Measurements from ENCODE around the gene TSHZ3. TPM values are rescaled to one million over a fixed set of nuclear protein-coding genes. Genes with fewer than 3 reads are reported as not detected.
A peak's percentile ranks its signal among the peaks of the same experiment; 100 is the strongest.

Gene TSHZ3
- total and polyA plus RNA-seq, 2 of the 8 experiments (the other 6 are each of a cell fraction or from before 2014, with no cell fraction given): 3.1 to 12.3 TPM

GRCh38 chr19:31353833-31354232 is 4.6 kb upstream of the TSHZ3 start:
- H3K36me3 ChIP-seq (ENCODE audit: control insufficient read depth in 2 of 4, insufficient read depth in 4 of 4, low read length in 3 of 4): no peaks in the 10 kb centered on the region
- no peaks in the 10 kb centered on the region for H3K9me3 ChIP-seq (ENCODE audit: insufficient read depth in 2 of 2, low read depth in 1 of 2, low read length in 1 of 2)
- H3K27ac ChIP-seq (ENCODE audit: low read depth, low read length): no peak overlapping the region
- peak overlapping the region; percentile 90 for H2BK12ac ChIP-seq (ENCODE audit: low read depth, low read length)
- H3K23ac ChIP-seq (ENCODE audit: insufficient read length): no peak overlapping the region
- peak overlapping the region; percentile 2 for H4K91ac ChIP-seq (replicated peaks; ENCODE audit: insufficient read length, low read length)
- H4K20me1 ChIP-seq (replicated peaks in 1 of 2; ENCODE audit: control insufficient read depth in 1 of 2, insufficient read depth in 2 of 2, low read length in 2 of 2): peaks cover 0 to 6% of the 10 kb centered on the region in 2 experiments
- FAIRE-seq (no peak), DNase-seq (ENCODE audit: low read depth in 1 of 2, low spot score in 2 of 2) (peak in 1 of 2 experiments; percentile 66)
- WGBS, 2 experiments (ENCODE audit: extremely low coverage in 1 of 2, insufficient coverage in 1 of 2, insufficient read length in 1 of 2, insufficient replicate concordance in 2 of 2, low coverage in 1 of 2, low lambda C conversion rate in 2 of 2, missing lambda C conversion rate in 1 of 2): 4% methylated on average over 9 of the region's 10 CpGs; no CpG with 5 or more reads in 1 of the 2 experiments
- H3K4me1 ChIP-seq (replicated peaks in 1 of 4; ENCODE audit: control insufficient read depth in 3 of 4, insufficient read depth in 4 of 4, low read length in 3 of 4): peaks cover 11 to 33% (median 23%) of the 10 kb centered on the region in 4 experiments
- H3K23me2 ChIP-seq (ENCODE audit: low read depth, low read length): peaks cover 32% of the 10 kb centered on the region; the same call in 1 of the 2 replicates
- no peak overlapping the region; the same call in 1 of the 2 replicates for H2BK15ac ChIP-seq (ENCODE audit: low read length)
- ChIA-PET POLR2A (ENCODE audit: partially characterized antibody) (interaction anchor here (0.9 to 5.2 kb wide), 5 partner anchors 16 to 65 kb away, joined by 3 to 25 read pairs (median 4); no protein-coding TSS in a partner anchor), CTCF (ENCODE audit: partially characterized antibody) (interaction anchor here (0.6 to 3.6 kb wide), 13 partner anchors 8 to 870 kb away, joined by 3 to 19 read pairs (median 6); no protein-coding TSS in a partner anchor)
- no peak overlapping the region for H2AFZ ChIP-seq (ENCODE audit: low read length)
- no peak overlapping the region for H2BK120ac ChIP-seq (replicated peaks; ENCODE audit: low read depth, low read length)
- H3K14ac ChIP-seq (ENCODE audit: insufficient read length): no peak overlapping the region
- H4K8ac ChIP-seq (ENCODE audit: extremely low read depth, insufficient read depth, low read length): no peak overlapping the region
- no peaks in the 10 kb centered on the region for H3K79me1 ChIP-seq (ENCODE audit: low read depth, low read length)
- no peak overlapping the region for H3K56ac ChIP-seq (replicated peaks; ENCODE audit: insufficient read length, low read depth, low read length)
- H3K18ac ChIP-seq (ENCODE audit: extremely low read depth, low read length): 0 out of 2 replicates have a peak overlapping the region, but pooled peaks have one; percentile 32
- peak overlapping the region; percentile 41; the same call in 1 of the 2 replicates for H2BK5ac ChIP-seq (ENCODE audit: low read depth, low read length)
- TF ChIP-seq E2F6 (IDR thresholded peaks at IDR 0.05): peak; percentile 50; the same call in 1 of the 2 replicates
- no peak for TF ChIP-seq POLR2A (IDR thresholded peaks at IDR 0.05; ENCODE audit: control extremely low read depth in 1 of 2, low read depth in 2 of 2, low read length in 2 of 2)
- peak; percentile 27 to 48 (median 45) for TF ChIP-seq CTCF (IDR thresholded peaks at IDR 0.05; ENCODE audit: control extremely low read depth in 1 of 3, insufficient read depth in 1 of 3, low read depth in 1 of 3, low read length in 3 of 3)
- TF ChIP-seq RAD21 (IDR thresholded peaks at IDR 0.05 in 1 of 2, conservative IDR thresholded peaks at IDR 0.05 in 1 of 2; ENCODE audit: low read depth in 2 of 2, low read length in 2 of 2): peak; percentile 48 to 66
- TF ChIP-seq MAX (IDR thresholded peaks at IDR 0.05): peak; percentile 48
- 0 out of 2 replicates have a peak, but pooled peaks have one; percentile 22 for TF ChIP-seq PHF8 (conservative IDR thresholded peaks at IDR 0.05; ENCODE audit: low read depth, low read length)
- peaks cover 40 to 70% (median 64%) of the 10 kb centered on the region in 4 experiments; a peak in 6 of 7 replicates for H3K27me3 ChIP-seq (replicated peaks in 1 of 4; ENCODE audit: control insufficient read depth in 3 of 4, extremely low read depth in 1 of 4, insufficient read depth in 3 of 4, low read length in 3 of 4)
- H3K4me2 ChIP-seq (ENCODE audit: insufficient read depth in 1 of 2, low read depth in 2 of 2, low read length in 2 of 2): peak overlapping the region; percentile 86 to 95
- H3K4ac ChIP-seq (replicated peaks; ENCODE audit: insufficient read length, low read depth, low read length): no peak overlapping the region
- 0 out of 2 replicates have a peak overlapping the region, but pooled peaks have one; percentile 47 for H2AK5ac ChIP-seq (ENCODE audit: low read depth, low read length)
- H3K4me3 ChIP-seq (ENCODE audit: extremely low read depth in 1 of 4, insufficient read depth in 2 of 4, low read depth in 3 of 4, low read length in 4 of 4): peak overlapping the region in 2 of 4 experiments; percentile 66 to 82; a peak in 3 of 8 replicates
- no peak overlapping the region for H4K5ac ChIP-seq (ENCODE audit: insufficient read length, low read depth, low read length)
- H3K79me2 ChIP-seq (ENCODE audit: control insufficient read depth in 1 of 2, insufficient read depth in 2 of 2, low read length in 2 of 2): no peaks in the 10 kb centered on the region
- H2BK20ac ChIP-seq (ENCODE audit: low read length): peak overlapping the region; percentile 87; the same call in 1 of the 2 replicates
- H3K9ac ChIP-seq (replicated peaks in 1 of 4; ENCODE audit: extremely low read depth in 1 of 4, low read depth in 3 of 4, low read length in 3 of 4): no peak overlapping the region
